HG02623 (cell line): ENCODE results near the gene SLC39A1.
A peak's percentile ranks its signal among the peaks of the same experiment; 100 is the strongest.

ENCODE experiments used
- ATAC-seq: cut with Tn5 transposase; IDR thresholded peaks from one replicate; pipeline ENCODE4 v1.9.1; 2021; ENCODE audit warnings: moderate library complexity; ENCODE audit not compliant: unreplicated experiment

Gene SLC39A1

GRCh38 chr1:153953859-153954365, 9.4 kb downstream of the SLC39A1 start:
- no peak for ATAC-seq

GRCh38 chr1:153951801-153952200, 11.5 kb downstream of the SLC39A1 start:
- no peak for ATAC-seq

- ATAC-seq, result no peak
Observed at GRCh38 chr1:153951183-153951582, 12.2 kb downstream of the SLC39A1 start.

DNA sequence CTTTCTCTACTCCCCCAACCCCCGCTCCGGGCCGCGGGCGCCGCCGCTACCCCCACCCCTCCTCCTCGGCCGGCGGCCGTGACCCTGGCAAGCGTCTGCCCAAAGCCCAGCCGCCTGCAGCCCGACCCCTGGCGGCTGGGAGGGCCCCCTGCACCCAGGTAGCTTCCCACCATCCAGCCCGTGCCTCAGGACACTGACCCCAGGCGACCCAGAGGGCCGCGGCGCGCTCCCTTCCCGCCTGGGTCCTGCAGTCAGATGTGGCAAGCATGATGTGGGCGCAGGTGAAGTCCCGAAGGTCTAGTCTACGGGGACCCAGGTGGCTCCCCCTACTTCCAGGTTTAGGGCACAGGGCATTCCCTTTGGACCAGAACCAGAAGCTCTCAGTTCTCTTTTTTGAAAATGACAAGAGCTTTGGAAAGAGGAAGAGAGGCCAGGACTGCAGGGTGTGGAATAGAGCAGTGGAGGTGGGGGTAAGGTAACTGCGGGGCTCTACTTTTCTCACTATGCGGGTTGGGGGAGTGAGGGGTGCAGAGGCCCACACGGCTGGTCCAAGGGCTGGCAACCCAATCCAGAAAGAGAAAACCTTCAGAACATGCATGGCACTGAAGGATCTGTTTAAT, 16.6 kb downstream of the SLC39A1 start, which contains the start of gene DENND4B:
Gene DENND4B (minus strand): TSS at position 97 of the 620 bp plus-strand sequence. CDS start 2,344 bp downstream, outside the sequence.
- peak; percentile 58 for ATAC-seq

- peak; percentile 65 for ATAC-seq
Observed at GRCh38 chr1:153945795-153946621, 17.3 kb downstream of the SLC39A1 start.

DNA sequence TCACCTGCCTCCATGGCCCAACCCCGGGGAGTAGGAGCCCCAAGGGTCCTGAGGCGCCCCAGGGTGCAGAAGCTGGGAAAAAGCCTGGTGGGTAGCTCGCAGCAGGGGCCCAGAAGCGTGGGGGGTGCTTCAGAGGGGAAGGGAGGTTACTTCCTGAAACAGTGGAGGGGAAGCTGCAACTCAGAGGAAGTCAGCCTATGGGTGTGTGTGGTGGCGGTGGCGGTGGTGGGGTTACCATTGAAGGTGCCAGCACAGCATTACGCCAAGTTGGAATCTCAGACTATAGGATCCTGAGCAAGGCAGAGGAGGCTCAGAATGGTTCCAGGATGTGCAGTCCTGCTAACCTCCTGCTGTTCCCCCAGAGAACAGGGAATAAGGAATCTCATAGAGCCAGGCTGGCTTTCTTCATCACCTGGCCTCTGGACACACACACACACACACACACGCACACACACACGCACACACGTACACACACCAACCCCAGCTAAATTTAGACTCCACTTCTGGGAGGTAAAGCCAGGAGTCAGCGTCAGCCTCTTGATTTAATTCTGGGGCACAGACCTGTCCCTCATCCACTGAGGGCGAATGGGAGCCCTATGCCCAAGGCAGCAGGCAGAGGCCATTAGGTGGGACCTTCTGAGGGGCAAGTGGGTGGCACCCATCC, 18.1 kb downstream of the SLC39A1 start:
- ATAC-seq, result no peak

- no peak for ATAC-seq
Observed at GRCh38 chr1:153944827-153945117, 18.6 kb downstream of the SLC39A1 start.

- ATAC-seq, result no peak
Observed at GRCh38 chr1:153944005-153944826, 19.1 kb downstream of the SLC39A1 start.

DNA sequence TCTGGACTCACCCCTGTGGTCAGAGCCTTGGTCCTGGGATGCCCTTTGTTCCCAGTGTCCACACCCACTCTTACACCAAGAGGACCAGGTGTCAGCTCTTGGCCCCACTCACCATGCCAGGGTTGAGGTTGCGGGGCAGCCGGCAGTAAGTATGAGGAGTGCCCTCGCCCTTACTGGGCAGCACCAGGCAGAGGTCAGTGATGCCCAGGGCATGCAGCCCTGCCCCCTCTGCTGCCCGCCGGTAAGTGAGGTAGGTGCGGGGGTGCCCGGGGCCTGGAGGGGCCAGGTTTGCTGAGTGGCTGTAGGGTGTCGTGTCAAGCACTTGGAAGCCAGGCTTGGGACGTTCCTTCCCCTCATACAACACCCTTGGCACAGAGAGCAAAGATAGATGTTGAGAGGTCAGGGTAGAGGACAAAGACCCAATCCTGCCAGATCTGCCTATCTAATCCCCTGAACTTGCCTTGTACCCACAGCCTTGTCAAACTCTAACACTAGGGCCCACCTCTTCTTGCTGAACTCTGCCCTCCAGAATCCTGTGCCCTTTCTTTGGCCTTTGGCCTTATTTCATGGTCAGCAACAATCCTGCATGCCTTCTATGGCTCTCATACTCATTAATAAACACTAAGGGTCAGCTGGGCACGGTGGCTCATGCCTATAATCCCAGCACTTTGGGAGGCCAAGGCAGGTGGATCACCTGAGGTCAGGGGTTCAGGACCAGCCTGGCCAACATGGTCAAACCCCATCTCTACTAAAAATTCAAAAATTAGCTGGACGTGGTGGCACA, 20.4 kb downstream of the SLC39A1 start:
- ATAC-seq, result no peak

DNA sequence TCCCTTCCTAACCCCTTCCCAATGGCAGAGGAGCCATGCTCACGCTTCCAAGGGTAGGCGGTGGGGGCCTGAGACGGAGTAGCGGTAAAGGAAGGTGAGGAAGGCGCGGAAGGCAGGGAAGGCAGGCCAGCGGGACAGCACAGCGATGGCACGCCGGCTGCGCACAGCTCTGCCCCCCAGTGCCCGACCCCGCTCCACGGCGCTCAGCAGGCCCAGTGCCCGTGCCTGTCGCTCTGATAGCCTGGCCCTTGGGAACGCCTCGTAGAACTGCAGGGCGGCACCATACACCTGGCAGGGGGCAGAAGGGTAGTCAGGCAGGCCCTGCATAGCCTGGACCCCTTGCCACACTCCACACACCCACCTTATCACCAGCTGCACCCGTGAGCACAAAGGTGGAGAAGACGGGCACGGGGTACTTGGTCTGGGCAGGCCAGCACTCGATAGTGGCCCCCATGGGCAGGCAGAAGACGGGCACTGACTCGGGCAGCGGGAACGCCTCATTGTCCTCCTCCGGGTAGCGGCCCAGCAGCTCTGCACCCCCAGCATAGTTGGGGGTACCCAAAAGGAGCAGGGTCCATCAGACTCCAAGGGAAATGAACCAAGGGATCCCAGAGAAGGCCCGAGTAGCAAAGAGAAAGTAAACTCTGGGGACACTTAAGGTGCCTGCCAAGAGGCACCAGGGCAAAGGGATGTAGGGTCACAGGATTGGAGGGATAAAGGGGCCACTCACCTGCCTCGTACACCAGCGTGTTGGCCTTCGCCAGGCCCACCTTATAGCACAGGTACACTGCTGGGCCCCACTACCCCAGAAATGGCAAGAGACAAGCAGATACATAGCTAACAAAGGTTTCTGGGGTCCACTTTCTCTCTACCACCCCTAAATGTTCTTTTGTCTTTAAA, 21.3 kb downstream of the SLC39A1 start:
- ATAC-seq, result no peak

DNA sequence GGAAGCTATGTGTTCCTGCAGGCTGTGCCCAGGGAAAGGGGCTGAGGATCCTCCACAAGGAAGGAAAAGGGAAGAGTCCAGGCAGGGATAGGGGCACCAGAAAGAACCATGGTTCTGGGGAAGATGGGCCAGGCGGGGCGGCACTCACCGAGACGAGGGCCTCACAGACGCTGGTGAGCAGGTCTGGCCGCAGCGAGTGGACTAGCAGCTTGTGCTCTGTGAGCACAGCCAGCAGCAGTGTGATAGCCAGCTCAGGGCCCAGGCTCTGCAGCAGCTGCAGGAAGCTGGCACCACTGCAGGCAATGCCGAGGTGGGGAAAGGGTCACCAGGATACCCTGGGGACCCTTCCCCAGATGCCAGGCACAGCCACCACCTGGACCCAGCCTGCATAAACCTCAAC, 22.6 kb downstream of the SLC39A1 start:
- no peak for ATAC-seq

- no peak for ATAC-seq
Observed at GRCh38 chr1:153939476-153939875, 23.9 kb downstream of the SLC39A1 start.

- ATAC-seq, result no peak
Observed at GRCh38 chr1:153938996-153939395, 24.3 kb downstream of the SLC39A1 start.

DNA sequence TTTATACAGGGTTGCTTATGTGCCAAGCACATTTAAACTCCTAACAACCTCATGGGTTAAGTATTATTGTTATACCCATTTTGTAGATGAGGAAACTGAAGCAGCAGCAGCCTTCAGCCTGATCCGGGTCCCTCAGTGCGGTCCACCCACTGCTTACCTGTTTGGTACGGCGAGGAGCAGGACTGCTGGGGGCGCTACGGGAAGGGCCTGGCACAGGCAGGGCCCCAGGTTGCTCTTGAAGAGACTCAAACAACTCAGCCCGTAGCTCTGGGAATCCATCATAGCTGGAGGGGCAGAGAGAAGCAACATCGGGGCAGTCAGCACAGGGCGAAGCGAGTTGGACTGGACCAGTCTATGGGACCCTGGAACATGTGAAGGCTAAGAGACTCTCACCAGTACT, 26.0 kb downstream of the SLC39A1 start:
- no peak for ATAC-seq

GRCh38 chr1:153936011-153936802, 27.1 kb downstream of the SLC39A1 start:
- no peak for ATAC-seq

GRCh38 chr1:153934746-153935145, 28.6 kb downstream of the SLC39A1 start:
- no peak for ATAC-seq

DNA sequence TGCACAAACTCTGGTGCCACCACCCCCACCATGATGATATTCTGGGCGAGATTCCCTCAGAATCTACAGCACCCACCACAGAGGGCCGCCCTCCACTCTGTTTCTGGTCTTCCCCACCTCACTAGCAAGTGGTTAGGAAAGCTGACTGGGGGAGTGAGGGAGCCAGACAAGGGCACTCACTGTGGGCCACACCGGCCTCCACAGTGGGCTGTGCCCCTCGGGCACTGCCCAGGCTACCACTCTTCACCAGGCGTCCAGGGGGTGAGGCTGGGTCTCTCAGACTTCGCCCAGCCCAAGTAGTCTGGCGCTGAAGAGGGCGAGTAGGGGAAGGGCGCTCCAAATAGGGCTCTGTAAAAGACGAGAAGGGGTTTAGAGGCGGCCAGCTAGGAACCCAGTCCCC, 29.4 kb downstream of the SLC39A1 start:
- no peak for ATAC-seq

GRCh38 chr1:153933430-153933829, 29.9 kb downstream of the SLC39A1 start:
- no peak for ATAC-seq
